H54 (cell line): ENCODE measurements around the gene TIMP2.
"Not testable (repeated sequence)": the region's sequence is repeated elsewhere in the genome, so short reads cannot be mapped to it uniquely, and the experiment has no call there.

Experiments
- DNase-seq: peaks from one replicate; pipeline ENCODE4 v3.0.0; 2011; ENCODE audit warnings: low spot score, mixed read lengths; ENCODE audit not compliant: insufficient read length
- FAIRE-seq: peaks from 3 replicates; lab custom pipeline; 2011; peaks lifted over from hg19 to GRCh38; lab: Jason Lieb, UNC
- POLR2A ChIP-seq: IDR thresholded peaks from 2 replicates; pipeline ENCODE4 v1.6.1; 2011; ENCODE audit warnings: low read depth, mild to moderate bottlenecking, low read length

TIMP2 gene

DNA sequence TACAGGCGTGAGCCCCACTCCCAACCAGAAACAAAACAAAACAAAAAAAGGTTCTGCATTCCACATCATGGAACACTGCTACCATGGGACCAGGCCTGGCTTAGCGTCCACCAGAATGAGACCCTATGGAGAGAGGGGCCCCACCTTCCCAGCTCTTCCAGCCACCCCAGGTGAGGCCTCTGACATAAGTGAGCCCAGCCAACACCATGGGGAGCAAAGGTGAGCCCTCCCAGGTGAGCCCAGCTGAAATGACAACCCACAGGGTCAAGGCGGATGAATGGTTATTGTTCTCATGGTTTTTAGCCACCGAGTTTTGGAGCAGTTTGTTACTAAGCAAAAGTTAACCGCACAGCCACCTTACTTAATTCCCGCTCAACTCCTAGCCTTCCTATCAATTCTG lies 38.2 kb upstream of the TIMP2 start:
- DNase-seq (no peak), FAIRE-seq (no peak)
- TF ChIP-seq POLR2A: no peak

DNA sequence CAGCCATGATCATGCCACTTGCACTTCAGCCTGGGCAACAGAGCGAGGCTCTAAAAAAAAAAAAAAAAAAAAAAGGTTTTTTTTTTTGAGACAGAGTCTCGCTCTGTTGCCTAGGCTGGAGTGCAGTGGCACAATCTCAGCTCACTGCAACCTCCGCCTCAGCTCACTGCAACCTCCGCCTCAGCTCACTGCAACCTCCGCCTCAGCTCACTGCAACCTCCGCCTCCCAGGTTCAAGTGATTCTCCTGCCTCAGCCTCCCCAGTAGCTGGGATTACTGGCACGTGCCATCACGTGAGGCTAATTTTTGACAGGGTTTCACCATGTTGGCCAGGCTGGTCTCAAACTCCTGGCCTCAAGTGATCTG lies 37.8 kb upstream of the TIMP2 start:
- not testable (repeated sequence) for DNase-seq, FAIRE-seq

DNA sequence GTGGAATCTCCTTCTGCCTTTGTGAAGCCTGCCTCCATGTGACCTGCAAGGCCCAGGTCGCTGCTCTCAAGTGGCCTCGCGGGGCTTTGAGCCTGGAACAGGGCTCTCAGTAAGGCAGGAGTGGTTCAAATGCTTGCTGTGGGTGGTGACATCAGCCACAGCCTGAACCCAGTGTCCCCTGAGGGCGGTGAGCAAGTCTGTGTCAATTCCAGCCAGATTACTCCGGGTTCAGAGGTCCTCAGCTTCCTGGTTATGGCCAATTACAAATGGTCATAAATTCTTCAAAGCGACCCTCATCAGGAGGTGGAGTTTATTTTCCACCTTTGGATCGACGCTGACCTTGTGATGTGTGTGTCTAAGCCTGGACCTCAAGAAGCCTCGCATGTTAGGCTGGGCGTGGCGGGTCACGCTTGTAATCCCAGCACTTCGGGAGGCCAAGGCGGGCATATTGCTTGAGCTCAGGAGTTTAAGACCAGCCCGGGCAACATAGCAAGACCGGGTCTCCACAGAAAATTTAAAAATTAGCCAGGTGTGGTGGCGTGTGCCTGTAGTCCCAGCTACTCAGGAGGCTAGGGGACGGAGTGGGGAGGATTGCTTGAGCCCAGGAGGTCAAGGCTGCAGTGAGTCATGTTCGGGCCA lies 37.3 kb upstream of the TIMP2 start:
- FAIRE-seq: no peak
- TF ChIP-seq POLR2A: no peak
- DNase-seq: no peak

DNA sequence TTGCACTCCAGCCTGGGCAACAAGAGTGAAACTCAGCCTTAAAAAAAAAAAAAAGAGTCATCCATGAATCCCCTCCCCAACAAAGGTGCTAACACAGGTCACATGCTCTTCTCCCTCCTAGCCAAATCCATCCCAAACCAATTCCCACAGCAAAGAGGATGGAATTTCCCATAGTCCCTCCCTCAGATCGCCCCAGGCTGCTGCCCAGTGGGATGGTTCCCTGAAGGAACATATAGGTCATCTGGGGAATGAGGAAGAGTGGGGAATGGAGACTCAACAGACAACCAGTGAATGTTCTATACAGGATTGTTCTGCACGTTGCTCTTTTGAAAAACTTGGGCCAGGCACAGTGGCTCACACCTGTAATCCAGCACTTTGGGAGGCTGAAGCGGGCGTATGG lies 36.4 kb upstream of the TIMP2 start:
- TF ChIP-seq POLR2A: no peak
- no peak for FAIRE-seq
- DNase-seq: no peak

DNA sequence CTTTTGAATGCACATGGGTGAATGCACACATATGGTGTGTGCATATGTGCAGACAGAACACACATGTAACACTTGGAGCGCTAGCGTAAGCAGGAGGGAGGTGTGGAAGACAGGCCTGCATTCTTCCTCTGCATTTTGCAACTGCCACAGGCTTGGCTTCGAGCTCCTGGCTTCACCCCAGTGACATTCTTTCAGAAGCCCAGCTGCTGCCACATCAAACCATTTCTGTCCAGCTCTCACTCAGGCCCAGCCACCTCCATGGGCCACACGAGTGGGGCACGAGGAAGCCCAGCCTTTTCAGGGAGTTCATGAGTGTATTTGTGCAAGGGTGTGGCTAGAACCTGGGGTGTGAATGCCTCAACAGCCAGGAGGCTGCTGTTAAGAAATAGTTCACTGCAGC lies 35.7 kb upstream of the TIMP2 start:
- no peak for DNase-seq
- TF ChIP-seq POLR2A: no peak
- FAIRE-seq: no peak

DNA sequence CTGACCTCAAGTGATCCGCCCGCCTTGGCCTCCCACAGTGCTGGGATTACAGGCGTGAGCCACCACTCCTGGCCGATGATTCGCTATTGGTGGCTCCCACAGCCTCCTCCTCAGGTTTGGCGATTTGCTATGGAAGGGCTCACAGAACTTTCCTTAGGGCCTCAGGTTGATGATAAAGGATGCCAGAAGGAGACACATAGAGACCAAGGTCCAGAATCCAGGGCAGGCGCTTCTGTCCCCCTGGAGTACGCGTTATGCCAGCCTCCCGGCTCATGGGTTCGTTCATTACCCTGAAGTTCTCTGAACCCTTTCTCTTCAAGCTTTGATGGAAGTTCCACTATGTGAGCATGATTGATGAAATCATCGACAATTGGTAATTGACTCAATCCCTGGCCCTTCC lies 34.6 kb upstream of the TIMP2 start:
- DNase-seq: no peak
- no peak for FAIRE-seq
- no peak for TF ChIP-seq POLR2A

DNA sequence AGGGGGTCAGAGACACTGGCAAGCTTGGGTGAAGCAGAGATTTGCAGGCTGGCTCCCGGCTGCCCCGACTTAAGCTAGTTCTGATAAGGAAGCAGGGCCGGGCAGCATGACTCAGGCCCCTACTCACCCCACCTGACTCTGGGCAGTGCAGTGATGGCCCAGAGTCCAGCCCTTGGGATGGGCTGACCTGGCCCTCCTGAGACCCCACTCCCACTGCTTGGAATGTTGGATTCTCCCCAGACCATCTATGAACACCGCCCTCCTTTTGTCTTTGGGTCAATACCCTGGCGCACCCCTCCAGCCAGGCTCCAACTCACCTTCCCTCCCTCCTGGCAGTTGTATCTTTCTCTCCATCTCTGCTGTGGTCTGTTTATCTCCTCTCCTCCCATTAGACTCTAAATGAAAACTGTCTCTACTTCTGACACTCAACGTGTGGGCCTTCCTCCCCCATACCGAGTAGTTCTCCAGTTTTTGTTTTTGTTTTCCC lies 33.5 kb upstream of the TIMP2 start:
- no peak for FAIRE-seq
- peak; percentile 67 for DNase-seq
- no peak for TF ChIP-seq POLR2A

DNA sequence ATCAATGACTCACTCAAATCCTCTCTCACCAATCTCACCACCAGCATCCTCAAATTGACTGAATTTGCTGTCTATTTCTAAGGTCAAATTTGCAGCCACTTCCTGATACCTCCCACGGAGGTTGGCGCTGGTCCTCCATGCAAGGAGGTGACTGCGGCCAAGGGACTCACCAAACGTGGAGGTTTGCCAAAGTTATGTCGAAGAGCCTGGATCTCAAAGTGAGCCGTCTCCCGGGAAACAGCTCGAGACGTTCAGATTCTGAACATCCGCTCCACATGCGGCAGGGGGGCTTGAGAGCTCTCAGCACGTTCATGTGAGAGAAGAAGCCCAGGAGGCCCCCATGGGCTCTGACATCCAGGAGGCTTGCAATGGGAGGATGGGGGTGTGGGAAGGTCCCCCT lies 31.9 kb upstream of the TIMP2 start:
- TF ChIP-seq POLR2A: no peak
- DNase-seq (no peak), FAIRE-seq (no peak)

DNA sequence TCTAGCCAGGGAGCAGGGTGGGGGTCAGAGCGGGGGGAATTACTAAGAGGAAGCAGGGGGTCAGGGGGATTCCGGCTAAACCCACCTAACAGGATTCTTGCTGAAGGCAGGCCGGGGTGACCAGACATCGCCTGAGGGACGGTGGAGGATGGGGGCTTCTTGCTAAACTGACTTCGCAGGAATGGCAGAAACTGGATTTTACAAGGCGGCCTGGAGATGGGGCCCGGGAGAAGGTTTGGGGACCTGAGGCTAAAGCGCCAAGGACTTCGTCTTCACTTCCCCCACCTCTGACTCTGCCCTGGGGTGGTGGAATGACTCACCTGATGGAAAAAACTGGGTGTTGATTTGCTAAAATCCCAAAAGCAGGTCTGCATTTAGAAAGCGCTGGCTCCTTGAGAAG lies 31.1 kb upstream of the TIMP2 start:
- DNase-seq (no peak), FAIRE-seq (no peak)
- TF ChIP-seq POLR2A: no peak

DNA sequence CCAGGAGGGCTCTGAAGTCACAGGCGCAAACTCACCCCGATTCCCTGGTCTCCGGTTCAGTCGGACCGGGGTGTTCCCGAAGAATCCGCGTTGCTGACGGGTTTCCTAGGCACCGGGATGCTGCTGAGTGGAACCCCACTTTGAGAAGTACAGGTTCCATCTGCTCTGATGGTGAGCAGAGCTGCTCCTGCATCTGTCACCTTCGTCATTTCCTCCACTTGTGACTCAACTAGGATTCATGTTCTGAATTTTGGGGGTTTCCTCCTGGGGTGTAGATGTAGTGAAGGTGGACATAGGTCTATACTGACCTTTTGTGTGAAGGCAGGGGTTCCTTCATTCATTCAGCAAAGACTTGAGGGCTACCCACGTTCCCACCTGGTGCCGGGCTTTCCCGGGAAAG lies 29.5 kb upstream of the TIMP2 start:
- no peak for DNase-seq
- no peak for TF ChIP-seq POLR2A
- no peak for FAIRE-seq

DNA sequence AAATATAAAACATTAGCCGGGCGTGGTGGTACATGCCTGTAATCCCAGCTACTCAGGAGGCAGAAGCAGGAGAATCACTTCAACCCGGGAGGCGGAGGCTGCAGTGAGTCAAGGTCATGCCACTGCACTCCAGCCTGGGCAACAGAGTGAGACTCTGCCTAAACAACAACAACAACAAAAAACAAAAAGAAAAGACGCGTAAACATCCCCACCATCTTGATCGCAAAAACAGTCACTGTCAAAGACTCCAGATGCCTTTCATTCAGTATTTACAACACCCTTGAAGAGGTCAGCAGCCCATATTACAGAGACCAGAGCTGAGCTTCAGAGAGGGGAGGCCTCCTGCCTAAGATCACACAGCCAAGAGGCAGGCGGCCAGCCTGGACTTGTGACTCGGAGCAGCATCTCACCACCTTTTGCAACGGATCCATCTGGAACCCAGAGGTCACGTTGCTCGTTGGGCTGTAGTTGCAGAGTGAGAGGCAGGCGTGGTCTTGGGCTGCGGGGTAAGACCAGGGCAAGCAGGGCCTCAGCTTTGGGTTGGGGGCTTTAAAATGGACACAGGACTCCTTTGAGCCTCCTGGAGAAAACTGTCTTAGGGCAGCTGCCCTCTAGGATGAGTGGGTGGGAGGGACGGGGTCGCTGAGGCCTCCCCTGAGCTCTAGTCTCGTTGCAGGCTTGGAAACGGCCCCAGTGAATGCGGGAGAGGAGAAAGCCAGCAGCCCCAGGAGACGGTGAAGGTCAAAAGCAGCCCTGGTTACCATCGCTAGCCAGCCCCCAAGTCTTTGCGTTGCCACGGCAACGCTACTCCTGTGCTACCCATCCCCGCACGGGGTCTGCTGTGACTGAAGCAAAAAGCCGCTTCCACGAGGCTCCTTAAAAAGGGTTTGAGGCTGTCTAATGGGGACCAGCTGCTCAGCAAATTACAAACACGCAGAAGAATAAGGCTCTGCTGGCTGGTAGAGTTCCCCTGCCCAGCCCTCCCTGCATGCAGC lies 28.5 kb upstream of the TIMP2 start:
- FAIRE-seq (no peak), DNase-seq (no peak)
- TF ChIP-seq POLR2A: no peak

DNA sequence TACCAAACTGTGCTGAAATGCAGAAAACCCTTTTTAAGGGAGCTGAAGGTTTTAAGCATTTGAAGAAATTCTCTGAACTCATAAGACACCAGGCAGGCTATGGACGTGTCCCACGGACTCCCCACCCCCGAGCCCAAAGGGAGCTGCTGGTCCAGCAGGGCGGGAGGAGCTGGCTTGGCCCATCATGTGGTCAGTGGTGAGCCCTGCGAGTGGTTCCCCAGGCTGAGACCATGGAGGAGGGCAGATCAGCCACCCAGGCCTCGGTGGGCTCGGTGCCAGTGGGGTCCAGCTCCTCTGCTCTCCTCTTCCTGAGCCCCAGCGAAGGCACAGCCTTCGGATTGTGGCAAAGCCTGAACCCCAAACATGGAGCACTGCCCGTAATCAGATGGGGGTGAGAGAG lies 27.5 kb upstream of the TIMP2 start:
- FAIRE-seq: no peak
- no peak for DNase-seq
- TF ChIP-seq POLR2A: no peak

DNA sequence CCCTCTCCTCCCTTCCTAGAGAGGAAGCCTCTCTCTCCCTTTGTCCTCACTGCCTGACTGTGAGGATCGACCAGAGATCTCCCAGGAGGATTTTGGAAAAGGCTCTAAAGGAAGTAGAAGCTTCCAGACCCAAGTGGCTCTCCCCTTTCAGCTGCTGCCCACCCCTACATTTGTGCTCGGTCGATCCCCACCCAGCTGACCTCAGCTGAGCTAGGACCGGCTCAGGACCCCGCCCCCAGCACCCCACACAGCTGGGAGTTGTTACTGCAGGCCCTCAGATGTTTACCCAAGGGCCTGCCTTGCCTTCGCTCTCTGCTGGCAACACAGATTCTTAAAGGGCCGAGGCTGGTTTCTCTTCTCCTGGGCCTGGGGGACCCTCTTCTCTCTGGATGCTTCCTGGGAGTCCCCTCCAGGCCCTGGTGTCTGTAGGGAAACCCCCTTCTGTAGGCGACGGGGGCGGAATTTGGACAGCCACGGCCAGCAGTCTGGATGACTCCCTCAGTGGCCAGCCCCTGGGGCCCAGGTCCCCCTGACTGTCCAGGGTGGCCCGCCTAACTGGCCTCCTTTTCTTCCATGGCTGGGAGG lies 26.9 kb upstream of the TIMP2 start:
- no peak for TF ChIP-seq POLR2A
- FAIRE-seq: no peak
- DNase-seq: no peak

DNA sequence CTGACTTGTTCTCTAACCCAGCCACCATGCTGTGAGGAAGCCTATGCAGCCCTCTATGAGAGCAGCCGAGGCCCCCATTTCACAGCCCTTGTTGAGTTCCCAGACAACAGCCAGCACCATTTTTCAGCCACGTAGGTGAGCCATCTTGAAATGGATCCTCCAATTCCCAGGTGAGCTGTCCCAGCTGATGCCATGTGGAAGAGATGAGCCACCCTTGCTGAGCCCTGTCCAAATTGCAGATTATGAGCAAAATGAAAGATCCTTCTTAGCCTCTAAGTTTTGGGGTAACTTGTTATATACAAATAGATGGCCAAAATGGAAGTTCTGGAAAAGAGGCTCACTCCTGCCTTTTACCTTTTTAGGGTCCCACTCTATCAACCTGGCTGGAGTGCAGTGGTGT lies 25.7 kb upstream of the TIMP2 start:
- no peak for TF ChIP-seq POLR2A

More for the DNA sequence above, 25.7 kb upstream of the TIMP2 start:
- no peak for FAIRE-seq
- DNase-seq: no peak
